Subcutaneous adipose tissue (tissue), 4 donors: ENCODE results near the gene THRA. TPM values are rescaled to one million over a fixed set of nuclear protein-coding genes. Genes with fewer than 3 reads are reported as not detected.

ENCODE experiments used
- CTCF ChIP-seq: fragments of 450-650 bp; IDR thresholded peaks from one replicate; pipeline ENCODE4 v1.5.1; 2016; ENCODE audit warnings: low read depth, mild to moderate bottlenecking, control low read depth, antibody characterized with exemption, moderate library complexity
- total RNA-seq, 4 donors: library from RNA; depleted of rRNA; stranded (reverse); fragments of >200 nt; gene quantifications; one replicate each; pipeline ENCODE4 v1.1.0, GENCODE V29; 2016

The THRA gene
- total RNA-seq, 4 donors from 2014 or later, result 35.7 to 81.2 (median 47.1) TPM

- no peak for TF ChIP-seq CTCF
Observed at GRCh38 chr17:40091691-40092397, 29.1 kb downstream of the THRA start.

- no peak for TF ChIP-seq CTCF
Observed at GRCh38 chr17:40092581-40092980, 29.8 kb downstream of the THRA start.

GRCh38 chr17:40093005-40093579 is 30.3 kb downstream of the THRA start:
- no peak for TF ChIP-seq CTCF

GRCh38 chr17:40093580-40094201 is 30.9 kb downstream of the THRA start:
- no peak for TF ChIP-seq CTCF

DNA sequence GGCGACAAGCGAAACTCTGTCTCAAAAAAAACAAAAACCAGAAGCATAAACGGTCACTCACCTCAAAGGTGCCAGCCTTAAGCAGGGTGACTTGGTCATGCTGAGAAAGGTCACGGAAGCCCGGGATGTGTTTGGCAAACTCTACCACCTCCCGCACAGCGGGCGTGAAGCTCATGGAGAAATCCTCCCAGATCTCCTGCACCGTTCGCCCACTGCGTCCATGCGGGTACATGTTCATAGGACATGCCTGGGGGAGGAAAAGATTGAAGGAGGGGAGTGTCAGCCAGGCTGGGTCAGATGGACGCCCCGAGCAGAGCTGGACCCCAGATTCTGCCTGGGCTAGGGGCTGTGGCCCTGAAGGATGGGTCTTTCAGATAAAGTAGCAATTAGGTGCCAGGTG is 32.1 kb downstream of the THRA start:
- no peak for TF ChIP-seq CTCF

DNA sequence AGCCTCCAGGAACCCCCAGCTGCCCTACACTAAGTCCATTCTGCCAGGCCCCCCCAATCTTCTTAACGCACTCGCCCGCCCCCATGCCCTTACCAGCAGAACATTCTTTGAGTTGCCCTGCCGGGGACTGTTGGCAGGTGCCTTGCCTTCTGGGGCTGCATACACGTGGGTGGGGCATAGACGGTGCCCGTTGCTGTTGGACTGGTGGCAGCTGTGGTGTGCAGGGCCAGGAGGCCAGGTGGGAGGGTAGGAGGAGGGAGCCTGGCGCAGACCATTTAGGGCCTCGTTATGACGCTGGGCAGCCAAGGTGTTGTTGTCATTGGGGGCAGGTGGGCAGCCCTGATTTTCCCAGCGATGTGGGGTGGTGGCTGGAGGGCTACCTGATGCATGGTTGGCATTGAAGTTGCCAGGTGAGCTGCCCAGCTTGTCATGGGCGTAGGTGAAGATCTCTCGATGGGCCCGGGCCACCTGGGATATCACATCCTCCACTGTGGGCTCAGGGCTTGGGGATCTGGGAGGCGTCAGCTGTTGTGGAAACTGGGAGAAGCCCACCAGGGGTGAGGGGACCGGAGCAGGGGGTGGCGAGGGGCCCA is 32.7 kb downstream of the THRA start:
- TF ChIP-seq CTCF, result no peak

DNA sequence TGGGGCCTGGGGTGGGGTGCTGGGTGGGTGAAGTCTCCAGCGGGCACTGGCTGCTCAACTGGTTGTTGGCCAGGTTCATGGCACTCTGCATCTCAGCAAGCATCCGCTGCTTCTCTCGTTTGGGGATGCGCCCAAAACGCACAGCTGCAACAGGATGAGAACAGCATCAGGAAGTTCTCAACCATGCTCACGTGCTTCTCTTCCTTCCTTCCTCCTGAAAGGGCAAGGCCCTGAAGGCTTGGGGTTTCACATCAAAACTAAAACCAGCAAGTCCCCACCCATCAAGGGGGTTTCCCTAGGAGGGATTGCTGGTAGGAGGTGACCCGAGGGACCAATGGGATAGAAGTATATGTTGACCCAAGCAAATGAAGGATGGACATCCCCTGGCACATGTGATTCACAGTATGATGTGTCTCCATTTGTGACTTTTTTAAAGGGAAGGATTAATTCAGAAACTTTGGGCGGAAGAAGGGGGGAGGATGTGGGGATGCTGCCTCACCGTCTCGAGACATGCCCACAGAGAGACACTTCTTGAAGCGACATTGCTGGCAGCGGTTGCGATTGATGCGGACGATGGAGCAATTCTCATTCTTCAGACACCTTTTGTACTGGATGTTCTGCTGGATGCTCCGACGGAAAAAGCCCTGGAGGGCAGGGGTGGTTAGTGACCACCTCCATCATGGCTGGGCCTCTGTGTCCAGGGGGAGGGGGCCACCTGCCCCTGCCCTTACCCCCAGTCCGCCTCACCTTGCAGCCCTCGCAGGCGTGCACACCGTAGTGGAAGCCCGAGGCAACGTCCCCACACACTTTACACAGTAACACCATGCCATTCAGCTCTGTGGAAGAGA is 33.4 kb downstream of the THRA start:
- TF ChIP-seq CTCF, result no peak
